GM12872 (cell line): ENCODE measurements around the gene SLC22A2.

Experiments
- CTCF ChIP-seq: IDR thresholded peaks from 3 replicates; pipeline ENCODE4 v1.5.1; 2011; ENCODE audit warnings: low read depth, mild to moderate bottlenecking, low read length, moderate library complexity; ENCODE audit not compliant: insufficient read depth

The SLC22A2 gene

GRCh38 chr6:160247457-160247883, 11.2 kb downstream of the SLC22A2 start:
- TF ChIP-seq CTCF = no peak

GRCh38 chr6:160240691-160241084, 17.9 kb downstream of the SLC22A2 start:
- TF ChIP-seq CTCF = no peak

- TF ChIP-seq CTCF = no peak
These were observed 18.5 kb downstream of the SLC22A2 start for GRCh38 chr6:160239929-160240690.

GRCh38 chr6:160238761-160239751, 19.6 kb downstream of the SLC22A2 start:
- TF ChIP-seq CTCF = no peak

- TF ChIP-seq CTCF = no peak
These were observed 20.3 kb downstream of the SLC22A2 start for GRCh38 chr6:160238278-160238711.

- no peak for TF ChIP-seq CTCF
These were observed 30.9 kb downstream of the SLC22A2 start for GRCh38 chr6:160227769-160228161.
